Common myeloid progenitor, CD34-positive (primary cell): ENCODE results near the gene NCOA3.

Source experiments
- CTCF ChIA-PET: fragments of 350-600 bp; sonication (Branson Sonifier 250); formaldehyde crosslinking; loops from one replicate; lab custom pipeline; 2021; ENCODE audit warnings: antibody characterized with exemption; lab: Charles Lee
- POLR2A ChIA-PET: fragments of 350-600 bp; sonication (Branson Sonifier 250); formaldehyde crosslinking; loops from one replicate; lab custom pipeline; 2021; ENCODE audit warnings: antibody characterized with exemption; lab: Charles Lee
- DNase-seq, 3 donors: peaks; one replicate each; pipeline versions ENCODE4 v3.0.0 to v3.0.0-alpha.2; 2013
- H3K27ac ChIP-seq, 2 experiments: 1 replicate in 1 of 2; 2 replicates in 1 of 2; pipeline ENCODE4 v1.7.0; 2013; ENCODE audit warnings: inconsistent platforms in 2 of 2, low read length in 2 of 2, mild to moderate bottlenecking in 2 of 2, low read depth in 1 of 2, moderate library complexity in 1 of 2; ENCODE audit not compliant: severe bottlenecking in 2 of 2, insufficient read depth in 1 of 2, poor library complexity in 1 of 2
- H3K27me3 ChIP-seq, 5 experiments: replicated peaks in 2 of 5; 1 replicate in 3 of 5; 2 replicates in 2 of 5; pipeline versions ENCODE4 v1.6.1 to v1.7.0; 2013; ENCODE audit warnings: low read length in 4 of 5, mild to moderate bottlenecking in 2 of 5, moderate library complexity in 2 of 5, inconsistent platforms in 1 of 5; ENCODE audit not compliant: insufficient read depth in 5 of 5, control insufficient read depth in 4 of 5
- H3K36me3 ChIP-seq, 4 experiments: 1 replicate in 2 of 4; 2 replicates in 2 of 4; pipeline versions ENCODE4 v1.6.1 to v1.7.0; 2013; ENCODE audit warnings: low read length in 3 of 4, control low read depth in 1 of 4, mild to moderate bottlenecking in 1 of 4; ENCODE audit not compliant: control insufficient read depth in 4 of 4, insufficient read depth in 4 of 4
- H3K4me1 ChIP-seq, 4 experiments: 1 replicate in 3 of 4; 2 replicates in 1 of 4; pipeline versions ENCODE4 v1.6.1 to v1.7.1; 2013; ENCODE audit warnings: low read length in 3 of 4, mild to moderate bottlenecking in 3 of 4, control low read depth in 1 of 4, inconsistent platforms in 1 of 4, moderate library complexity in 1 of 4; ENCODE audit not compliant: control insufficient read depth in 4 of 4, insufficient read depth in 4 of 4; ENCODE audit errors: control extremely low read depth in 1 of 4
- H3K4me3 ChIP-seq, 7 experiments: 1 replicate in 4 of 7; 2 replicates in 3 of 7; pipeline versions ENCODE4 v1.5.1 to v1.7.0; 2013; ENCODE audit warnings: mild to moderate bottlenecking in 7 of 7, low read length in 6 of 7, moderate library complexity in 6 of 7, inconsistent platforms in 2 of 7, low read depth in 2 of 7, control low read depth in 1 of 7; ENCODE audit not compliant: insufficient read depth in 4 of 7, control insufficient read depth in 1 of 7; ENCODE audit errors: extremely low read depth in 1 of 7
- H3K9me3 ChIP-seq, 5 experiments: 1 replicate in 4 of 5; 2 replicates in 1 of 5; pipeline versions ENCODE4 v1.6.1 to v1.7.1; 2013; ENCODE audit warnings: low read length in 4 of 5, mild to moderate bottlenecking in 2 of 5, inconsistent platforms in 1 of 5, low read depth in 1 of 5, moderate library complexity in 1 of 5; ENCODE audit not compliant: control insufficient read depth in 4 of 5, insufficient read depth in 2 of 5; ENCODE audit errors: control extremely low read depth in 1 of 5
- WGBS: methylation state at CpG from one replicate; pipeline ENCODE4 v1.1.5; 2013; ENCODE audit not compliant: insufficient coverage; 5-methylcytosine and 5-hydroxymethylcytosine counted together

NCOA3 gene

GRCh38 chr20:47669927-47670890 is 168.5 kb downstream of the NCOA3 start:
- H3K27me3 ChIP-seq: peaks cover 0 to 2% (median 0%) of the 10 kb centered on the region in 5 experiments
- H3K36me3 ChIP-seq: no peaks in the 10 kb centered on the region
- 95% methylated on average over 15 of the region's 22 CpGs for WGBS
- ChIA-PET CTCF (interaction anchor here (1.2 kb wide), 1 partner anchor 8 kb away, joined by 4 read pairs; no protein-coding TSS in a partner anchor), POLR2A (no interaction called here)
- H3K4me3 ChIP-seq: no peak overlapping the region
- DNase-seq: no peak
- no peak overlapping the region for H3K27ac ChIP-seq
- peaks cover 0 to 14% (median 7%) of the 10 kb centered on the region in 4 experiments for H3K4me1 ChIP-seq
- H3K9me3 ChIP-seq: no peaks in the 10 kb centered on the region

DNA sequence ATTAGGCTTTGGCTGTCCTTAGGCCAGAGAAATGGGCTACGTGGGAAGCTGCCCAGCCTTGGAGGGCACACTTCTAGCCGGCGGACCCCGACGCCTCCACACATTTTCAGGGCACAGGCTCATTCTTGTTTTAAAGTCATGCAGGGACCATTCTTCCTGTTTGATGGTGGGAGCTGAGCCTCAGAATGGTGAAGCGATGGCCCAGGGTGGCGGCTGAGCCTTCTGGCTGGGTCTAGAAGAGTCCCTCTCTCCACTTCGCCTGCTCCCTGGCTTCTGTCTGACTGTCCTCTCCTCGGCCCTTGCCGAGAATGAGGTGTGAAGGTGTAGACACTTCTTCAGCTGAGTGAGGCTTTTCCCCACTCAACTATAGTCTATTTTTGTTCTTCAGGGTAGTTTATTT is 169.2 kb downstream of the NCOA3 start:
- no peak for DNase-seq
- ChIA-PET CTCF (interaction anchor here (1.2 kb wide), 1 partner anchor 950 kb away, joined by 3 read pairs; no protein-coding TSS in a partner anchor), POLR2A (no interaction called here)
- H3K27ac ChIP-seq: no peak overlapping the region
- peaks cover 0 to 14% (median 7%) of the 10 kb centered on the region in 4 experiments for H3K4me1 ChIP-seq
- WGBS: 94% methylated on average over 8 of the region's 10 CpGs
- H3K36me3 ChIP-seq: no peaks in the 10 kb centered on the region
- H3K4me3 ChIP-seq: no peak overlapping the region
- H3K27me3 ChIP-seq: peaks cover 0 to 2% (median 0%) of the 10 kb centered on the region in 5 experiments
- no peaks in the 10 kb centered on the region for H3K9me3 ChIP-seq

DNA sequence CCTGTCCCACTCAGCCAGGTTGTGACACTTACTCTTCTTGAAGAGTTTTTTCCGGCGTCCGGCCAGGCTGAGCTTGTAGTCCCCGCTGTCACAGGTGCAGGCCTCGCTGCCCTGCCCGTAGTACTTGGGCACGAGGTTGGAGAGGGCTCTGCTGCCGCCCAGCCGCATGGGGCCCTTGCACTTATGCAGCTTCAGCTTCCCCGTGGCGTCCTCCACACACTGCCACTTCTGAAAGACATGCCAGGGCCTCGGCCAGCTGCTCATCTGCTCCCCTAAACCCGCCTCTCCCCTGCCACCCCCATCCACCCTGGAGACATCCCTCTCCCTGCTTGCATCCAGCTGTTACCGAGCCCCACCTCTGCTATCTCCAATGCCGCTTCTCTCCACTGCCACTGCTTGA is 170.5 kb downstream of the NCOA3 start:
- H3K4me1 ChIP-seq: peaks cover 0 to 10% (median 7%) of the 10 kb centered on the region in 4 experiments
- no peak overlapping the region for H3K4me3 ChIP-seq
- peaks cover 0 to 2% (median 0%) of the 10 kb centered on the region in 5 experiments for H3K27me3 ChIP-seq
- H3K9me3 ChIP-seq: no peaks in the 10 kb centered on the region
- H3K27ac ChIP-seq: no peak overlapping the region
- 97% methylated on average over 15 of the region's 15 CpGs for WGBS
- H3K36me3 ChIP-seq: no peaks in the 10 kb centered on the region
- no peak for DNase-seq
- ChIA-PET POLR2A (no interaction called here), CTCF (interaction anchor here (1.2 to 3.1 kb wide), 2 partner anchors 9 to 949 kb away, joined by 3 to 11 read pairs; no protein-coding TSS in a partner anchor)

DNA sequence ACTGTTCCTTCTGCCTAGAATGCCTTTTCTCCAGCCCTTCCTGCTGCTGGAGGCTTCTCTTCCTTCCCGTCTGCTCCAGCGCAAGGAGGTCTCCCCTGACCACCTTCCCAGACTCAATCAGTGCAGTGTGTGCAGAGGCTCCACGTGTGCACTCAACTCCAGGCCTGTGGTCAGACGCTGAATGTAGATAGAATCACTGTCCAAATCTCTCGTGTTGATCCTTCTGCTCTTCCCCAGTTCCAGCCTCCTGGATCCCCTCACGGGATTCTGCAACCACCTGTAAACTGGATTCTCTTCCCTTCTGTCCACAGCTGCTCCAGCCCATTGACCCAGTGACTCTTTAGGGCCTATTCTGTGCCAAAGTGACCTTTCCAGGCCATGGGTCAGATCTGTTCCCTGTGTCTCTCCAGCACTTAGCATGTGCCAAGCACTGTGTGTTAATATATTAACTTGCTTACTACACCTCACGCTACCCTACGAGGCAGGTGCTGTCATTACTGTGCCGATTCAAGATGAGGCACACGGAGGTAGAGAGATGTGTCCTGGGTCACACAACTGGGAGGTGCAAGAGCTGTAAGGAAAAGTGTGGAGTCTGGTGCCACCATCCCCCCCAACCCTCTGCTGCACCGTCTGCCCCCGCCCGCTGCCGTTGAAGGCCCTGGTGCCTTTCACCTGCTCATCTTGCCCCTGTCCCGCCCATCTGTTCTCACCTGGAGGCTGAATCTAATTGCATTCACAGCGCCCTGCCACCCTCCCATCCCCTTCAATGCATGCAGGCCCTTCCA is 171.4 kb downstream of the NCOA3 start:
- H3K27ac ChIP-seq: no peak overlapping the region
- no peak for DNase-seq
- H3K4me1 ChIP-seq: peaks cover 0 to 6% (median under 1%) of the 10 kb centered on the region in 4 experiments
- CTCF ChIA-PET: interaction anchor here (2.4 to 3.1 kb wide), 2 partner anchors 10 to 947 kb away, joined by 10 to 11 read pairs; no protein-coding TSS in a partner anchor
- peaks cover 0 to 2% (median 0%) of the 10 kb centered on the region in 5 experiments for H3K27me3 ChIP-seq
- WGBS: 95% methylated on average over 11 of the region's 16 CpGs
- POLR2A ChIA-PET: no interaction called here
- H3K4me3 ChIP-seq: no peak overlapping the region
- H3K36me3 ChIP-seq: no peaks in the 10 kb centered on the region
- no peaks in the 10 kb centered on the region for H3K9me3 ChIP-seq

DNA sequence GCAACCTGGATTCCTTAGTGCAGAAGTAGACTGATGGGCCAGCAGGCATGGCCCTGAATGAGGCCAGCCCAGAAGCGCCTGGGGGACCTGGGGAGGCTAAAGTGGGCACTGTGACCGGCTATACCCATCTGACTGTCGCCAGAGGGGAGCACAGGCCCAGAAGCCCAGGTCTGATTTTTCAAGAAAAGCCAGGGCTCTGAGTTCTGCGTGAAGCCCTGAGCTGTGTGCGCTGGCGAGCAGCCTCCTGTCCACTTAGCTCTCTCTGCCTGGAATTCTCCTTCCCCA is 171.9 kb downstream of the NCOA3 start:
- ChIA-PET CTCF (interaction anchor here (2.4 to 3.1 kb wide), 2 partner anchors 10 to 947 kb away, joined by 10 to 11 read pairs; no protein-coding TSS in a partner anchor), POLR2A (no interaction called here)
- Histone ChIP-seq H3K4me3 (no peak overlapping the region), H3K36me3 (no peaks in the 10 kb centered on the region), H3K27me3 (peaks cover 0 to 2% (median 0%) of the 10 kb centered on the region in 5 experiments), H3K27ac (no peak overlapping the region), H3K4me1 (peaks cover 0 to 6% (median 0%) of the 10 kb centered on the region in 4 experiments), H3K9me3 (no peaks in the 10 kb centered on the region)
- DNase-seq: no peak
- WGBS: 93% methylated on average over 6 of the region's 6 CpGs

DNA sequence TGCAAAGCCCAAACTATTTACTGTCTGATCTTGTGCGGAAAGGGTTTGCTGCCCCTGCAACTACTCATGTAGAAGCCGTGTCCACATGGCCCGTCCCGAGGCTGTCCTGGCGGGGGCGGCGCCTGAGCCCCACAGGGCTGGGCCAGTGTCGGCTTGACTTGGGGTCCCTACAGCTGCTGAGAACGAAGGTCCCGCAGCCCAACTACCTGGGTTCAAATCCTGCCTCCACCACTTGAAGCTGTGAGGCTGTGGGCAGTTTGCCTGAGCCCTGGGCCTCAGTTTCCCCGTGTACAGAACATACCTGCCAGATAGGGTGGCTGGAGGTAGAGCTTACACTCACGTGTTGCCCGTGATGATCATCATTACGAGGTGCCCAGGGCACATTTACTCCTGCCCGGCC is 172.5 kb downstream of the NCOA3 start:
- POLR2A ChIA-PET: no interaction called here
- over 99% methylated on average over 15 of the region's 15 CpGs for WGBS
- H3K36me3 ChIP-seq: no peaks in the 10 kb centered on the region
- H3K4me1 ChIP-seq: peaks cover 0 to 6% (median 0%) of the 10 kb centered on the region in 4 experiments
- H3K4me3 ChIP-seq: no peak overlapping the region
- H3K27me3 ChIP-seq: peaks cover 0 to 2% (median 0%) of the 10 kb centered on the region in 5 experiments
- no peaks in the 10 kb centered on the region for H3K9me3 ChIP-seq
- H3K27ac ChIP-seq: no peak overlapping the region
- no peak for DNase-seq
- CTCF ChIA-PET: interaction anchor here (1.1 to 3.1 kb wide), 3 partner anchors 11 to 950 kb away, joined by 3 to 11 read pairs (median 10); no protein-coding TSS in a partner anchor
